Measurements from ENCODE around the gene MRNIP.

DNA sequence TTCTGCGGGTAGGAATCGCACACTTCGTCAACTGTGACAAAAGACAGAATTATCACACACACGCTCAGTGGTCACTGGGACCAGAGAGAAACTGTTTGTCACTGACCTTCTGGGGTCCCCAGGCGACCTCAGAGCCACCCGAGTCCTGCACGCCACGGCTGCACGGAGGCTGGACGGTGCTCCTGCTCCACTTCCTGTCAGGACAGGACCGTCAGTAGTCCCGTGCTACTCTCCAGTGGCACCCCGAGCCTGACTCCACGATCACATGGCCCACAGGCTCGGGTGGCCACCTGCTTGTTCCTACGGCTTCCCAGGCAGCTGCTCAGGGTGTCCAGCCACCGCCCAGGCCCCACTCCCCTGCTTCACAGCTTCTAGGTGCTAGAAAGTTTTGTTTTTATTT is 17.9 kb downstream of the MRNIP start:
- TF ChIP-seq EZH2phosphoT487 (IDR thresholded peaks at IDR 0.05; ENCODE audit: borderline replicate concordance) (no peak), SIN3A (IDR thresholded peaks at IDR 0.05; ENCODE audit: low read depth) (no peak), POLR2AphosphoS5 (IDR thresholded peaks at IDR 0.05; ENCODE audit: low read depth, low read length) (no peak), POLR2A (IDR thresholded peaks at IDR 0.05; ENCODE audit: borderline replicate concordance, extremely low read depth, insufficient read depth, insufficient read length) (no peak), SP1 (IDR thresholded peaks at IDR 0.05; ENCODE audit: low read depth) (no peak)
- TF ChIP-seq, protein P1, sequence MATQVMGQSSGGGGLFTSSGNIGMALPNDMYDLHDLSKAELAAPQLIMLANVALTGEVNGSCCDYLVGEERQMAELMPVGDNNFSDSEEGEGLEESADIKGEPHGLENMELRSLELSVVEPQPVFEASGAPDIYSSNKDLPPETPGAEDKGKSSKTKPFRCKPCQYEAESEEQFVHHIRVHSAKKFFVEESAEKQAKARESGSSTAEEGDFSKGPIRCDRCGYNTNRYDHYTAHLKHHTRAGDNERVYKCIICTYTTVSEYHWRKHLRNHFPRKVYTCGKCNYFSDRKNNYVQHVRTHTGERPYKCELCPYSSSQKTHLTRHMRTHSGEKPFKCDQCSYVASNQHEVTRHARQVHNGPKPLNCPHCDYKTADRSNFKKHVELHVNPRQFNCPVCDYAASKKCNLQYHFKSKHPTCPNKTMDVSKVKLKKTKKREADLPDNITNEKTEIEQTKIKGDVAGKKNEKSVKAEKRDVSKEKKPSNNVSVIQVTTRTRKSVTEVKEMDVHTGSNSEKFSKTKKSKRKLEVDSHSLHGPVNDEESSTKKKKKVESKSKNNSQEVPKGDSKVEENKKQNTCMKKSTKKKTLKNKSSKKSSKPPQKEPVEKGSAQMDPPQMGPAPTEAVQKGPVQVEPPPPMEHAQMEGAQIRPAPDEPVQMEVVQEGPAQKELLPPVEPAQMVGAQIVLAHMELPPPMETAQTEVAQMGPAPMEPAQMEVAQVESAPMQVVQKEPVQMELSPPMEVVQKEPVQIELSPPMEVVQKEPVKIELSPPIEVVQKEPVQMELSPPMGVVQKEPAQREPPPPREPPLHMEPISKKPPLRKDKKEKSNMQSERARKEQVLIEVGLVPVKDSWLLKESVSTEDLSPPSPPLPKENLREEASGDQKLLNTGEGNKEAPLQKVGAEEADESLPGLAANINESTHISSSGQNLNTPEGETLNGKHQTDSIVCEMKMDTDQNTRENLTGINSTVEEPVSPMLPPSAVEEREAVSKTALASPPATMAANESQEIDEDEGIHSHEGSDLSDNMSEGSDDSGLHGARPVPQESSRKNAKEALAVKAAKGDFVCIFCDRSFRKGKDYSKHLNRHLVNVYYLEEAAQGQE (IDR thresholded peaks at IDR 0.05; ENCODE audit: low read depth), result no peak
- TF ChIP-seq, protein P2, sequence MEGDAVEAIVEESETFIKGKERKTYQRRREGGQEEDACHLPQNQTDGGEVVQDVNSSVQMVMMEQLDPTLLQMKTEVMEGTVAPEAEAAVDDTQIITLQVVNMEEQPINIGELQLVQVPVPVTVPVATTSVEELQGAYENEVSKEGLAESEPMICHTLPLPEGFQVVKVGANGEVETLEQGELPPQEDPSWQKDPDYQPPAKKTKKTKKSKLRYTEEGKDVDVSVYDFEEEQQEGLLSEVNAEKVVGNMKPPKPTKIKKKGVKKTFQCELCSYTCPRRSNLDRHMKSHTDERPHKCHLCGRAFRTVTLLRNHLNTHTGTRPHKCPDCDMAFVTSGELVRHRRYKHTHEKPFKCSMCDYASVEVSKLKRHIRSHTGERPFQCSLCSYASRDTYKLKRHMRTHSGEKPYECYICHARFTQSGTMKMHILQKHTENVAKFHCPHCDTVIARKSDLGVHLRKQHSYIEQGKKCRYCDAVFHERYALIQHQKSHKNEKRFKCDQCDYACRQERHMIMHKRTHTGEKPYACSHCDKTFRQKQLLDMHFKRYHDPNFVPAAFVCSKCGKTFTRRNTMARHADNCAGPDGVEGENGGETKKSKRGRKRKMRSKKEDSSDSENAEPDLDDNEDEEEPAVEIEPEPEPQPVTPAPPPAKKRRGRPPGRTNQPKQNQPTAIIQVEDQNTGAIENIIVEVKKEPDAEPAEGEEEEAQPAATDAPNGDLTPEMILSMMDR (IDR thresholded peaks at IDR 0.05 in 2 of 3, conservative IDR thresholded peaks at IDR 0.05 in 1 of 3; ENCODE audit: borderline replicate concordance in 1 of 3, insufficient read depth in 1 of 3, low read depth in 2 of 3, low read length in 2 of 3), result no peak
- TF ChIP-seq, protein P3, sequence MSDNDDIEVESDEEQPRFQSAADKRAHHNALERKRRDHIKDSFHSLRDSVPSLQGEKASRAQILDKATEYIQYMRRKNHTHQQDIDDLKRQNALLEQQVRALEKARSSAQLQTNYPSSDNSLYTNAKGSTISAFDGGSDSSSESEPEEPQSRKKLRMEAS (IDR thresholded peaks at IDR 0.05), result no peak
